Kidney epithelial cell (primary cell): ENCODE results near the gene HNMT. TPM values are rescaled to one million over a fixed set of nuclear protein-coding genes. Genes with fewer than 3 reads are reported as not detected.
"Not testable (repeated sequence)": the region's sequence is repeated elsewhere in the genome, so short reads cannot be mapped to it uniquely, and the experiment has no call there.

Source experiments
- DNase-seq: peaks from one replicate; pipeline ENCODE4 v3.0.0-alpha.2; 2010; ENCODE audit warnings: low read depth
- H3K27me3 ChIP-seq: 2 replicates; pipeline ENCODE4 v1.6.0; 2011; ENCODE audit warnings: low read length; ENCODE audit not compliant: control insufficient read depth, insufficient read depth
- H3K36me3 ChIP-seq: 2 replicates; pipeline ENCODE4 v1.5.1; 2011; ENCODE audit warnings: low read length; ENCODE audit not compliant: control insufficient read depth, insufficient read depth
- H3K4me3 ChIP-seq: 2 replicates; pipeline ENCODE4 v1.5.1; 2011; ENCODE audit warnings: low read depth, mild to moderate bottlenecking, control low read depth, low read length
- CTCF ChIP-seq: IDR thresholded peaks from 2 replicates; pipeline ENCODE4 v1.5.1; 2011; ENCODE audit warnings: mild to moderate bottlenecking, moderate library complexity, low read length, control low read depth, inconsistent platforms; ENCODE audit not compliant: insufficient read depth, poor library complexity, severe bottlenecking
- total RNA-seq: library from RNA; depleted of rRNA; stranded (reverse); fragments of >200 nt; gene quantifications from 2 replicates; pipeline ENCODE4 v1.2.3, GENCODE V29; 2015

The HNMT gene
- total RNA-seq, 1 donor from 2014 or later, result 9.9 TPM

- Histone ChIP-seq H3K27me3 (no peaks in the 10 kb centered on the region), H3K4me3 (no peak overlapping the region), H3K36me3 (no peaks in the 10 kb centered on the region)
- TF ChIP-seq CTCF, result no peak
- no peak for DNase-seq
These were observed 16.9 kb downstream of the HNMT start for GRCh38 chr2:137981112-137981656.

GRCh38 chr2:137983581-137983980, 19.3 kb downstream of the HNMT start:
- DNase-seq, result no peak
- no peak for TF ChIP-seq CTCF
- H3K27me3 ChIP-seq, result no peaks in the 10 kb centered on the region
- no peaks in the 10 kb centered on the region for H3K36me3 ChIP-seq
- H3K4me3 ChIP-seq, result no peak overlapping the region

- TF ChIP-seq CTCF, result no peak
- Histone ChIP-seq H3K4me3 (no peak overlapping the region), H3K27me3 (no peaks in the 10 kb centered on the region), H3K36me3 (no peaks in the 10 kb centered on the region)
- DNase-seq, result no peak
These were observed 22.0 kb downstream of the HNMT start for GRCh38 chr2:137986268-137986667.

GRCh38 chr2:137987011-137987410, 22.7 kb downstream of the HNMT start:
- no peak for TF ChIP-seq CTCF
- Histone ChIP-seq H3K27me3 (no peaks in the 10 kb centered on the region), H3K36me3 (no peaks in the 10 kb centered on the region), H3K4me3 (no peak overlapping the region)
- no peak for DNase-seq

- H3K36me3 ChIP-seq, result no peaks in the 10 kb centered on the region
- DNase-seq, result no peak
- H3K4me3 ChIP-seq, result no peak overlapping the region
- H3K27me3 ChIP-seq, result no peaks in the 10 kb centered on the region
- no peak for TF ChIP-seq CTCF
These were observed 26.8 kb downstream of the HNMT start for GRCh38 chr2:137991078-137991477.

GRCh38 chr2:137992039-137992646, 27.9 kb downstream of the HNMT start:
- Histone ChIP-seq H3K36me3 (no peaks in the 10 kb centered on the region), H3K4me3 (no peak overlapping the region), H3K27me3 (no peaks in the 10 kb centered on the region)
- TF ChIP-seq CTCF, result no peak
- DNase-seq, result no peak

- H3K27me3 ChIP-seq, DNase-seq, H3K4me3 ChIP-seq, H3K36me3 ChIP-seq: not testable (repeated sequence)
These were observed 29.6 kb downstream of the HNMT start for GRCh38 chr2:137993715-137994476.

GRCh38 chr2:137995368-137995767, 31.1 kb downstream of the HNMT start:
- not testable (repeated sequence) for DNase-seq, H3K4me3 ChIP-seq, H3K36me3 ChIP-seq, H3K27me3 ChIP-seq
